GM19099 (cell line): ENCODE data around the gene PLPPR5.

Source experiments
- POLR2A ChIP-seq: IDR thresholded peaks from 3 replicates; pipeline ENCODE4 v1.6.1; 2011; ENCODE audit warnings: low read depth; ENCODE audit not compliant: insufficient read length; ENCODE audit errors: extremely low read depth

Gene PLPPR5

GRCh38 chr1:98985687-98986086 lies 19.0 kb downstream of the PLPPR5 start:
- no peak for TF ChIP-seq POLR2A

GRCh38 chr1:98981917-98982513 lies 22.6 kb downstream of the PLPPR5 start:
- no peak for TF ChIP-seq POLR2A

- no peak for TF ChIP-seq POLR2A
Measured at GRCh38 chr1:98979463-98979862, 25.2 kb downstream of the PLPPR5 start.

- no peak for TF ChIP-seq POLR2A
Measured at GRCh38 chr1:98975810-98976209, 28.9 kb downstream of the PLPPR5 start.

GRCh38 chr1:98975113-98975512 lies 29.5 kb downstream of the PLPPR5 start:
- no peak for TF ChIP-seq POLR2A

GRCh38 chr1:98969798-98970490 lies 34.7 kb downstream of the PLPPR5 start:
- TF ChIP-seq POLR2A = no peak

- no peak for TF ChIP-seq POLR2A
Measured at GRCh38 chr1:98967122-98967521, 37.5 kb downstream of the PLPPR5 start.

GRCh38 chr1:98965394-98965793 lies 39.3 kb downstream of the PLPPR5 start:
- no peak for TF ChIP-seq POLR2A

GRCh38 chr1:98964198-98964597 lies 40.5 kb downstream of the PLPPR5 start:
- no peak for TF ChIP-seq POLR2A

GRCh38 chr1:98963064-98963758 lies 41.5 kb downstream of the PLPPR5 start:
- TF ChIP-seq POLR2A = no peak

- no peak for TF ChIP-seq POLR2A
Measured at GRCh38 chr1:98962156-98962555, 42.5 kb downstream of the PLPPR5 start.

GRCh38 chr1:98949621-98950020 lies 55.0 kb downstream of the PLPPR5 start:
- no peak for TF ChIP-seq POLR2A

- no peak for TF ChIP-seq POLR2A
Measured at GRCh38 chr1:98949166-98949565, 55.5 kb downstream of the PLPPR5 start.

- TF ChIP-seq POLR2A = no peak
Measured at GRCh38 chr1:98947071-98947470, 57.6 kb downstream of the PLPPR5 start.

- no peak for TF ChIP-seq POLR2A
Measured at GRCh38 chr1:98940722-98941079, 64.0 kb downstream of the PLPPR5 start.

- TF ChIP-seq POLR2A = no peak
Measured at GRCh38 chr1:98940069-98940721, 64.5 kb downstream of the PLPPR5 start.

GRCh38 chr1:98939471-98939870 lies 65.2 kb downstream of the PLPPR5 start:
- no peak for TF ChIP-seq POLR2A

- no peak for TF ChIP-seq POLR2A
Measured at GRCh38 chr1:98937347-98937746, 67.3 kb downstream of the PLPPR5 start.
